Colonic mucosa (tissue), 4 donors: ENCODE measurements around the gene CFAP77. TPM values are rescaled to one million over a fixed set of nuclear protein-coding genes. Genes with fewer than 3 reads are reported as not detected.

Experiments used
- DNase-seq: peaks from one replicate; pipeline ENCODE4 v3.0.0-alpha.2; 2020
- H3K27ac ChIP-seq: fragments of 200-600 bp; one replicate; pipeline ENCODE4 v1.8.0; 2021
- H3K27me3 ChIP-seq: fragments of 200-600 bp; one replicate; pipeline ENCODE4 v1.8.0; 2021
- H3K36me3 ChIP-seq: fragments of 200-600 bp; one replicate; pipeline ENCODE4 v1.8.0; 2021
- H3K4me1 ChIP-seq: fragments of 200-600 bp; one replicate; pipeline ENCODE4 v1.8.0; 2021; ENCODE audit warnings: mild to moderate bottlenecking
- H3K4me3 ChIP-seq: fragments of 200-600 bp; one replicate; pipeline ENCODE4 v1.8.0; 2021
- H3K9ac ChIP-seq, 2 donors: one replicate each; pipeline ENCODE4 v1.7.0; 2013; ENCODE audit warnings: control low read depth in 2 of 2, low read depth in 2 of 2, low read length in 2 of 2
- H3K9me3 ChIP-seq: fragments of 200-600 bp; one replicate; pipeline ENCODE4 v1.8.0; 2021
- intact Hi-C: fragments of 100-400 bp; cut with DNase I; formaldehyde crosslinking; loops from one replicate; pipeline ENCODE4 v1.14.1; 2022
- total RNA-seq, 2 donors: library from RNA; stranded (reverse); fragmentation: NEBNext Ultra II Directional in 1 of 2; extraction: Animal tissue kit (Norgen Biotek cat#: 25700) in 1 of 2; gene quantifications; one replicate each; pipeline ENCODE4 v1.2.1, GENCODE V29; 2021
- TF ChIP-seq, protein P1 (sequence below): fragments of 200-600 bp; IDR thresholded peaks from one replicate; pipeline ENCODE4 v1.8.0; 2022; ENCODE audit warnings: antibody characterized with exemption, mild to moderate bottlenecking
- donor health status: healthy.
- donor health status: DM: no; HTN: no; CAD: no.
- donor health status: DM: no; HTN: no; CAD: no.

CFAP77 gene
- total RNA-seq, 2 donors from 2014 or later: not detected

DNA sequence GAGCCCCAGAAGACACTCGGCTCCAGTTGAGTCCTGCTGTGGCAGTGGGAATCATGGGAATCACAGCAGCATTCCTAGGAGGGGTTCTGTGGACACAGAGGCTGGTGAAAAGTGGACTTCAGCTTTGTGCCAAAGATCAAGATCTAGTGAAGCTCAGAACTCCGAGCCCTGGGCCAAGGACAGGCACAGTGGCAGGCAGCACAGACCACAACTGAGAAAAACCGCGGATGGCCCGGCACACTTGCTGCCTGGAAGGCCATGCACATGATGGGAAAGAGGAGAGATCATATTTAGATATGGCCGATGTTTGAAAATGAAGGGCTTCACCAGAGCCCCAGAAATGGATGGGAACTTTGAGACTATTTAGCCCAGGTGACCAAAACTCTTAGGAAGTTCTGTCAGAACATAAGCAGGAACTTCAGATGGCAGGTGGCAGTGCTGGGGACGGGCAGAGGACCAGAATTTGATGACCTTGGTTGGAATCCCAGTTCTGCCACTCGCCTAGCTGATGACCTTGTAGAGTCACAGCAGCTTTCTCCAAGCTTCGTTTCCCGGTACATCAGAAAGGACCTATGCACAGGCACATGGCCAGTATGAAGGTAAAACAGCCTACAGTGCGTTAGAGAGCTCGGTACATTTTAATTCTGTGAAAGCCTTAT lies 190.4 kb downstream of the CFAP77 start:
- no peaks in the 10 kb centered on the region for H3K36me3 ChIP-seq
- no peaks in the 10 kb centered on the region for H3K27me3 ChIP-seq
- TF ChIP-seq, protein P1, sequence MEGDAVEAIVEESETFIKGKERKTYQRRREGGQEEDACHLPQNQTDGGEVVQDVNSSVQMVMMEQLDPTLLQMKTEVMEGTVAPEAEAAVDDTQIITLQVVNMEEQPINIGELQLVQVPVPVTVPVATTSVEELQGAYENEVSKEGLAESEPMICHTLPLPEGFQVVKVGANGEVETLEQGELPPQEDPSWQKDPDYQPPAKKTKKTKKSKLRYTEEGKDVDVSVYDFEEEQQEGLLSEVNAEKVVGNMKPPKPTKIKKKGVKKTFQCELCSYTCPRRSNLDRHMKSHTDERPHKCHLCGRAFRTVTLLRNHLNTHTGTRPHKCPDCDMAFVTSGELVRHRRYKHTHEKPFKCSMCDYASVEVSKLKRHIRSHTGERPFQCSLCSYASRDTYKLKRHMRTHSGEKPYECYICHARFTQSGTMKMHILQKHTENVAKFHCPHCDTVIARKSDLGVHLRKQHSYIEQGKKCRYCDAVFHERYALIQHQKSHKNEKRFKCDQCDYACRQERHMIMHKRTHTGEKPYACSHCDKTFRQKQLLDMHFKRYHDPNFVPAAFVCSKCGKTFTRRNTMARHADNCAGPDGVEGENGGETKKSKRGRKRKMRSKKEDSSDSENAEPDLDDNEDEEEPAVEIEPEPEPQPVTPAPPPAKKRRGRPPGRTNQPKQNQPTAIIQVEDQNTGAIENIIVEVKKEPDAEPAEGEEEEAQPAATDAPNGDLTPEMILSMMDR: no peak
- no peak overlapping the region for H3K27ac ChIP-seq
- no peaks in the 10 kb centered on the region for H3K4me1 ChIP-seq
- no peaks in the 10 kb centered on the region for H3K9me3 ChIP-seq
- intact Hi-C loops: no loop called here
- no peak overlapping the region for H3K4me3 ChIP-seq
- DNase-seq: no peak
- H3K9ac ChIP-seq: no peak overlapping the region

DNA sequence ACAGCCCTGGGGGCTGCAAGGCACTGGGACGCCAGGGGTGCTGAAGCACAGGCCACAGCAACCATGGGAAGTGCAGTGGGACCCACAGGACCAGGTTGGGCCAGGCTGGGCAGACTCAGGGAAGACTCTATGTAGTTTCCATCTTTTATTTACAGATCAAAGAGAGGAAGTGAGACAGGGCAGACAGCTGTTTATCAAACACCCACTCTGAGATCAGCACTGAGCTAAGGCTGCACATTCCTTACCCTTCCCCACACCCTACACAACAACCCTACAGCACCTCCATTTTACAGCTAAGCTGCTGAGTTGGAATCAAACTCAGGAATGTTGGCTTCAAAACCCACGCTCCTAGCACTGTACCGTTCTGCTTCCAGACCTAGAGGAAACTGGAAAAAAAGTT lies 192.2 kb downstream of the CFAP77 start:
- H3K36me3 ChIP-seq: peaks cover 6% of the 10 kb centered on the region
- no peak overlapping the region for H3K27ac ChIP-seq
- DNase-seq: no peak
- H3K9ac ChIP-seq: no peak overlapping the region
- H3K27me3 ChIP-seq: no peaks in the 10 kb centered on the region
- H3K4me1 ChIP-seq: no peaks in the 10 kb centered on the region
- intact Hi-C loops: no loop called here
- TF ChIP-seq, protein P1: no peak
- H3K4me3 ChIP-seq: no peak overlapping the region
- no peaks in the 10 kb centered on the region for H3K9me3 ChIP-seq

DNA sequence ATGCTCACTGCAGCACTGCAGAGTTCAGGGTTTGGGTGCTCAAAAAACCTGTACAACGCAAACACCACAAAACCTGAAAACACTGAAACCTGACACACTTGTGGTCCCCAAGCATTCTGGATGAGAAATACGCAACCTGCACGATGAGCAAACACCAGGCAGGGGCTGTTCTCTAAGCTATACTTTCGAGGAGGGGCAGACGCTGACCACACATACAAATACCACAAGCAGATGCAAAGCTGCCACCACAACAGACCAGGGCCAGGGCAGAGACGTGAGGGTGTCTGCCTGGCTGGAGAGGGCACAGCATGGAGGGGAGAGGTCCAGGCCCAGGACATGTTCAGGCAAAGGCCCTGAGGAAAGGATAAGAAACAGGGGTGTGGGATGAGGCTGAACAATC lies 195.4 kb downstream of the CFAP77 start:
- TF ChIP-seq, protein P1: no peak
- H3K4me3 ChIP-seq: no peak overlapping the region
- H3K4me1 ChIP-seq: no peaks in the 10 kb centered on the region
- H3K27ac ChIP-seq: no peak overlapping the region
- H3K36me3 ChIP-seq: peaks cover 6% of the 10 kb centered on the region
- intact Hi-C loops: no loop called here
- no peak for DNase-seq
- H3K9ac ChIP-seq: no peak overlapping the region
- no peaks in the 10 kb centered on the region for H3K27me3 ChIP-seq
- H3K9me3 ChIP-seq: no peaks in the 10 kb centered on the region

DNA sequence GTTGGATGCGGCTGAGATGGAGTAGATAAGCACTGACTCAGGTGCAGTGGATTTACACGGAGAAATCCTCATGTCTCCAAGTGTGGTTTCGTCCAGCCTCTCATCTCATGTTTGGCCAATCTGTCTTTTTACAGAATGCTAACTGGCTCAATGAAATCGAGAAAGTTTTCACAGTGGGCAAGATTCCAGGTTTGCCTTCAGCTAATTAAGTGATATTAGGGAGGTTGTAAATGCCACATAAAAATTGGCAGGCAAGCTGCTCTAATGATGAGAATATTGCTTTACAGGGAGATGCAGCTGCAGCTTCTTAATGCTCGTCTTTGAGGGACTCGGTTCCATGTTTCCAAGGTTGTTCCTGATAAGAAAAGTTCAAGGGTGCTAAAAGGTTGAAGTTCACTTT lies 196.1 kb downstream of the CFAP77 start:
- Histone ChIP-seq H3K27me3 (no peaks in the 10 kb centered on the region), H3K36me3 (peaks cover 6% of the 10 kb centered on the region), H3K27ac (no peak overlapping the region), H3K4me1 (no peaks in the 10 kb centered on the region), H3K9me3 (no peaks in the 10 kb centered on the region), H3K4me3 (no peak overlapping the region), H3K9ac (no peak overlapping the region)
- intact Hi-C loops: no loop called here
- TF ChIP-seq, protein P1: no peak
- DNase-seq: no peak

DNA sequence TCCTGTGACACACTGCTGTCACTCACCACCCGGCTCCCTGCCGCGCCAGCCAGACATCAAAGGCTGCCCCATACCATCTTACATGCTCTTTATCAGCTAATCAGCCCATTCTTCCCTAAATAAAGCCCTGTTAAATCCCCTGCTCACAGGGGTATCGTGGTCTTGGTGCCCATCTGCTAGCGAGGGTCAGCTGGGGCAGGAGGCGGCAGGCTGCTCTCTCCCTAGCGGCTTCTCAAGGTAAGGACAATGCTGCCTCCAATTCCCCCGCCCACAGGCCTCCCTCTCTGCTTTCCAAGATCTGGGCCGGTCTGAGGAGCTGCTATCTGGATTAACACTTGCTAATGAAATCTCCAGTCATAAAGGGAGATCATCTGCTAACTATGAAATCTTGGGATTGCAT lies 199.2 kb downstream of the CFAP77 start:
- Histone ChIP-seq H3K4me1 (no peaks in the 10 kb centered on the region), H3K4me3 (no peak overlapping the region), H3K9me3 (no peaks in the 10 kb centered on the region), H3K27ac (no peak overlapping the region), H3K36me3 (peaks cover 6% of the 10 kb centered on the region), H3K9ac (no peak overlapping the region), H3K27me3 (no peaks in the 10 kb centered on the region)
- no peak for DNase-seq
- TF ChIP-seq, protein P1: no peak
- intact Hi-C loops: no loop called here
